GM10248 (cell line): ENCODE measurements around the gene RET.

ENCODE experiments used
- CTCF ChIA-PET: fragments of 300-600 bp; sonication (Branson Sonifier 250); formaldehyde crosslinking; extraction: SDS; loops from one replicate; lab custom pipeline; 2021; ENCODE audit warnings: antibody characterized with exemption; lab: Yijun Ruan, JAX
- POLR2A ChIA-PET: fragments of 350-650 bp; sonication (Branson Sonifier 250); formaldehyde crosslinking; extraction: SDS; loops from one replicate; lab custom pipeline; 2020; ENCODE audit warnings: antibody characterized with exemption; lab: Yijun Ruan, JAX
- DNase-seq: peaks from one replicate; pipeline ENCODE4 v3.0.0; 2012; ENCODE audit errors: extremely low spot score
- TF ChIP-seq, protein P1 (sequence below): IDR thresholded peaks from 2 replicates; pipeline ENCODE4 v1.5.1; 2012; ENCODE audit warnings: mild to moderate bottlenecking, low read depth; ENCODE audit errors: extremely low read depth, missing control alignments, control extremely low read depth

The RET gene

DNA sequence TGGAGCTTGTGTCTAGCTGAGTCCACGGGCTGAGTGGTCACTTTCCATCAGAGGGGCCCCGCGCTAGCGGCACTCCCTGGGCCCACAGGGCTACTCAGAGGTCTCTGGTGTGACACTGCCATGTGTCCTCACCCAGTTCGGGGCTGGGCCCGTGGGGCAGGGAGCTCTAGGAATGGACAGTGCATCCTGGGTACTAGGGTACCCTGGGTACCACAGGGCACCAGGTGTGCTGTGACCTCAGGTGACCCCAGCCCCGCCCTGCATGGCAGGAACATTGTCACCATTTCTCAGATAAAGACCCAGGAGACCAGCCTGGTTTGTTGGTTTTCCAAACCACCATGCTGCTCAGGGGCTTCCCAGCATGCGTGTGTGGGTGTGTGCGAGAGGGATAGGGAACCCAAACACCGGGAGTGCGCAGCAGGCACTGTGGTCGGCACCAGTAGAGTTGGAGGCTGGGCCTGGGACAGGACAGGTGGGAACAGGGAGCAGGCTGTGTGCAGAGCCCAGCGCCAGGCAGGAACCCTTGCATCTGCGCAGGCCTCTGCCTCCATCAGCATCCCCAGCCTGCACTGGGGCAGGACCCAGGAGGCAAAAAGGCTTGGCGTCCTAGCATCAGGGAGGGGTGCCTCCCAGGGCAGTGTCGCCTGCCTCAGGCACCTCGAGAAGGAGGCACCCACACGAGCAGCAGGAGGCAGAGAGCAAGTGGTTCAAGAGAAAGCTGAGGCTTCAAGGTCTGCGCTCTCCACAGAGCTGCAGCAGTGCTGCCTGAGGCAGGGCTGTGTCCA is 42.0 kb downstream of the RET start:
- ChIA-PET CTCF (no interaction called here), POLR2A (no interaction called here)
- TF ChIP-seq, protein P1, sequence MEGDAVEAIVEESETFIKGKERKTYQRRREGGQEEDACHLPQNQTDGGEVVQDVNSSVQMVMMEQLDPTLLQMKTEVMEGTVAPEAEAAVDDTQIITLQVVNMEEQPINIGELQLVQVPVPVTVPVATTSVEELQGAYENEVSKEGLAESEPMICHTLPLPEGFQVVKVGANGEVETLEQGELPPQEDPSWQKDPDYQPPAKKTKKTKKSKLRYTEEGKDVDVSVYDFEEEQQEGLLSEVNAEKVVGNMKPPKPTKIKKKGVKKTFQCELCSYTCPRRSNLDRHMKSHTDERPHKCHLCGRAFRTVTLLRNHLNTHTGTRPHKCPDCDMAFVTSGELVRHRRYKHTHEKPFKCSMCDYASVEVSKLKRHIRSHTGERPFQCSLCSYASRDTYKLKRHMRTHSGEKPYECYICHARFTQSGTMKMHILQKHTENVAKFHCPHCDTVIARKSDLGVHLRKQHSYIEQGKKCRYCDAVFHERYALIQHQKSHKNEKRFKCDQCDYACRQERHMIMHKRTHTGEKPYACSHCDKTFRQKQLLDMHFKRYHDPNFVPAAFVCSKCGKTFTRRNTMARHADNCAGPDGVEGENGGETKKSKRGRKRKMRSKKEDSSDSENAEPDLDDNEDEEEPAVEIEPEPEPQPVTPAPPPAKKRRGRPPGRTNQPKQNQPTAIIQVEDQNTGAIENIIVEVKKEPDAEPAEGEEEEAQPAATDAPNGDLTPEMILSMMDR = no peak
- no peak for DNase-seq

DNA sequence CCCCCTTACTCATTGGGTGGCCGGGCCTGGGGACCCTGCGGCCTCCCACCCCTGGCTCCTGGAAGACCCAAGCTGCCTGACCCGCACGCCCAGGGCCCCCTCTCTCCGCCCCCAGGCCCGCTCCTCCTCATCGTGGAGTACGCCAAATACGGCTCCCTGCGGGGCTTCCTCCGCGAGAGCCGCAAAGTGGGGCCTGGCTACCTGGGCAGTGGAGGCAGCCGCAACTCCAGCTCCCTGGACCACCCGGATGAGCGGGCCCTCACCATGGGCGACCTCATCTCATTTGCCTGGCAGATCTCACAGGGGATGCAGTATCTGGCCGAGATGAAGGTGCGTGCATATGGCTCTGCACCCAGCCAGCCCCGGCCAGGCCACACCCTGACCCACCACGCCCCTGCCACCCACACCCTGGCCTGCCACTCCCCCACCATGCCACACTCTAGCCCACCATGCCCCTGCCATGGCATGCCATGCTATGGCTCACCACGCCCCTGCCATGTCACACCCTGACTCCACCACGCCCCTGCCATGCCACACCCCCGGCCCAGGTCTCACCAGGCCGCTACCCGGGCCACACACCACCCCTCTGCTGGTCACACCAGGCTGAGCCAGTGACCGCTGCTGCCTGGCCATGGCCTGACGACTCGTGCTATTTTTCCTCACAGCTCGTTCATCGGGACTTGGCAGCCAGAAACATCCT is 42.7 kb downstream of the RET start:
- TF ChIP-seq, protein P1 = no peak
- no peak for DNase-seq
- ChIA-PET POLR2A (no interaction called here), CTCF (interaction anchor here (0.8 to 1.3 kb wide), 4 partner anchors 8 to 85 kb away, joined by 3 to 4 read pairs (median 4); no protein-coding TSS in a partner anchor)

DNA sequence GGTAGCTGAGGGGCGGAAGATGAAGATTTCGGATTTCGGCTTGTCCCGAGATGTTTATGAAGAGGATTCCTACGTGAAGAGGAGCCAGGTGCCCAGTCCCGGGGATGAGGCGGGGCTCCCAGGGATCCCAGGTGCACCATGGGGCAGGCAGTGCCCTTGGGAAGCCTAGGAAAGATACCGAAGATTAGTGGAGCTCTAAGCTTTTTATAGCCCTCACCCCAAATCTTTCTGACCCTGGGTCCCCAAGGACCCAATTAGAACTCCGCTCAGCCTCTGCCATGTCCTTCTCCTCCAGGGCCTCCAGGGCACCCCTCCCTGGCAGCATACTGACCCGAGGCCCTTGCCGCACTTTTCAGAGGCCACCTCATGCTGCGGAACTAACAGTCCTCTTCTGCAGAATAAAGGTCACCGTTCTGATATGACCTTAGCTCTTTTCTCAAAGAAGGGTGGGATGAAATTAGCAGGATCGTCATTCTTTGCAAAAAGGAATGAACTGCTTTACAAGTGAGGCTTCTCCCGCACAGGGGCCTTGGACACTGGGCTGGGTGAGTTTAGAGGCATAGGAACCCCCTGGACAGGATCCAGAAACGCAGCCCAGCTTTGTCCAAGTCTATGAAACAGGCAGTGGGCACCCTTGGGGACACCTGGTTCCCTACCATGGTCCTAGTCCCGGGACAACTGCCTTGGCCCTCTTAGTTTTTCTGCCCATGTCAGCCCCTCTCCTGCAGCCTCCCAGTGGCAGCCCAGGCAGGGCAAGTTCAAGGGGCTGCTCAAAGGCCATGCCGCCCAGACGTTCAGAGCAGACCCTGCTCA is 43.5 kb downstream of the RET start:
- CTCF ChIA-PET = interaction anchor here (0.8 to 1.6 kb wide), 6 partner anchors 9 to 85 kb away, joined by 3 to 4 read pairs (median 4); no protein-coding TSS in a partner anchor
- DNase-seq = no peak
- TF ChIP-seq, protein P1 = no peak
- POLR2A ChIA-PET = interaction anchor here (0.6 kb wide), 1 partner anchor 328 kb away, joined by 5 read pairs; no protein-coding TSS in a partner anchor

DNA sequence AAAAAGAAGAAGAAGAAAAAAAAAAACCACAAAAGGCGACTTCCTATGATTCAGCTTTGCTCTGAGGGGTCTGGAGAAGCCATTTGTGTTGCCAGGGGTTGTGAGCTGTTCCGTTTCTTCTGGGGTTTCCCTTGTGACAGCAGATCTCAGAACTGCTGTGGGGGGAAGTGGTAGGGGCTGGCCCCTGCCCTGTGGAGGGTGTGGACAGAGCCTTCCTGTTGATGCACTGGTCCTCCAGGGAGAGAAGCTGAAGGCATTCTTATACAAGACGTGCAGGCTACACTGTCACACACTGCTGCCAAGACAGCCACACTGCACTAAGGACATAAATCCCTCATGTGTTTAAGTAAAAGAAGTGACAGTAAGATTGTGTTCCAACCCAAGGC is 44.1 kb downstream of the RET start:
- POLR2A ChIA-PET = interaction anchor here (0.6 kb wide), 1 partner anchor 328 kb away, joined by 5 read pairs; no protein-coding TSS in a partner anchor

DNA sequence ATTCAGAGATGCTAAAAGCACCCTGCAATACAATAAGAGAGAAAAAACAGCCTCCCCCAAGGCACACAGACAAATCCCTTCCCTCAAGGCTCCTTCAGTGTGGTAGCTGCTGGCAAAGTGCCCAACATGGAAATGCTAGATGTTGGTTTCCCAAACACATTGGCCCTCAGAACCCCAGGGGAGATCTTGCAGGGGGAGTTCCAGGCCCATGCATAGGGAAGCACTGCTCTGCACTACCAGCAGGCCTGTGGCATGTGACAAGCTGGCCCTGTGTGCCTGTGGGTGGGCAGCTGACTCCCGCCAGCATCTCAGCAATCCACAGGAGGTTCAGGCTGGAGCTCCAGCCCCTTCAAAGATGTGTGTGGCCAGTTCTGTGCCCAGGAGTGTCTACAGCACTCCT is 44.6 kb downstream of the RET start:
- ChIA-PET POLR2A (interaction anchor here (0.6 kb wide), 1 partner anchor 327 kb away, joined by 5 read pairs; no protein-coding TSS in a partner anchor), CTCF (interaction anchor here (1.2 to 2.5 kb wide), 5 partner anchors 11 to 340 kb away, joined by 3 to 10 read pairs (median 3); no protein-coding TSS in a partner anchor)
- TF ChIP-seq, protein P1 = no peak
- no peak for DNase-seq

More for the DNA sequence above, 44.1 kb downstream of the RET start:
- CTCF ChIA-PET = interaction anchor here (1.2 to 1.6 kb wide), 5 partner anchors 9 to 340 kb away, joined by 3 to 4 read pairs (median 3); no protein-coding TSS in a partner anchor
- TF ChIP-seq, protein P1 = no peak
- peak; percentile 84 for DNase-seq
